HG02642 (cell line): Measurements from ENCODE around the gene BEX4.
A peak's percentile ranks its signal among the peaks of the same experiment; 100 is the strongest.
"Not testable (repeated sequence)": the region's sequence is repeated elsewhere in the genome, so short reads cannot be mapped to it uniquely, and the experiment has no call there.

ENCODE experiments used
- ATAC-seq: cut with Tn5 transposase; IDR thresholded peaks from one replicate; pipeline ENCODE4 v1.9.1; 2021; ENCODE audit warnings: mild to moderate bottlenecking; ENCODE audit not compliant: unreplicated experiment, poor library complexity

BEX4 gene

DNA sequence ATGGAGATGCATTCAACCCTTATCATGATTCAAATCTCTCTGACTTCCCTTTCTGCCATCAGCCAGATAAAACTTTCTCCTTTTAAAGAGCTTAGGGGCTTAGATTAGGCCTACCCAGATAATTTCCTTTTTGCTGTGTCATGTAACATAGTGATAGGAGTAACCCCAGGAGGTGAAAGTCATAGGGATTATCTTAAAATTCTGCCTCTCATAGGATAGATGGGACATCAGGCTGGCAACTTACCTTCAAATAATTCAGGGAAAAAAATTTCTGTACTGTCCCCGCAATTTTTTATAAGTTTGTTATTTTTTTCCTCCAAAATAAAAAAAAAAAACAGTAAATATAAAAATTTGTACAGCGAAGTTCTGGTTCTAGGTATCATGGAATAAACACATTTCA is 20.7 kb downstream of the BEX4 start:
- not testable (repeated sequence) for ATAC-seq

DNA sequence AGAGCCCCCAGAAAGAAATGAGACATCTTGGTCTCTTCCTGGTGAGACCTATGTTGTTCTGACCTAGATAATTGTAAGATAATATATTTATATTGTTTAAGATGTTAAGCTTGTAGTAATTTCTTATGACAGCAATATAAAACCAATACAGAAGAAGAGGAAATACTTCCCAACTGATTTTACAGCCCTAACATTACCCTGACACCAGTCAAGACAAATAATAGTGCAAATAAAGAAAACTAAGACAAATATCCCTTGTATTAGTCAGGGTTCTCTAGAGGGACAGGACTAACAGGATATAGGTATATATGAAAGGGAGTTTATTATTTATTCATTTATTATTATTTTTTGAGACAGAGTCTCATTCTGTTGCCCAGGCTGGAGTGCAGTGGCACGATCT is 21.4 kb downstream of the BEX4 start:
- no peak for ATAC-seq

DNA sequence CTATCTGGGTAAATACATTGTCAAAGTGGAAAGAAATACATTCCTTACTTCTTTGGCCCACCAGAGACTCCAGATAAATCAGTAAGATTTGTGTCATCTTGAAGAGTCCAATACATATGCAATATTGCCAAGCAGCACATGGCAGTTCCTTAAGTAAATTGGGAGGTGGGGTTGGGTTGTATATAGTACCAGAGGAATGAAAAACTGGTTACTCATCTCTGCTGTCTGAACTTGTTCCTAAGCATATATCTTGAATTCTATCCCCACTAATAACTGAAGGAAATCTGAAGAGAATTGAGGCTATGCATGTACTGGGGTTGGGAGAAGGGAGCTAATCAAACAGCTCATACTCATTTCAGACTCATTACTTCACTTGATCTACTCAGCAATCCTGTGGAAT is 25.2 kb downstream of the BEX4 start:
- no peak for ATAC-seq

DNA sequence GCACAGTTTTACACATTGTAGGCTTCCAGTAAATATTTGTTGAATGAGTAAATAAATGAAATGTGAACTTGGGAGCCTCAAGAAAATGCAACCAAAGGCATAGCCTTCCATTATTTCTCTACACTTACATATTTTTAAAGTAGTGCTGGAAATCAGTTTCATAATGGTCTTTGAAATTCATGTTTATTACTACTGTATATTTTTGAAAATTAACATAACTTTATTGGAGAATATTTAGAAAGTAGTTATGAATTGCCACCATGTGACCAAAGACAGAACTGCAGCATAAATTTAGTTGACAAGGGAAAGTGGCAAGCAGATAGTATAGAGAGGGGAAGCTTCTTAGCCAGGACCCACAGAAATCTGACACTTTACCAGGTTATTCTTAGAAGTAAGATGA is 33.6 kb downstream of the BEX4 start:
- ATAC-seq, result peak; percentile 53

DNA sequence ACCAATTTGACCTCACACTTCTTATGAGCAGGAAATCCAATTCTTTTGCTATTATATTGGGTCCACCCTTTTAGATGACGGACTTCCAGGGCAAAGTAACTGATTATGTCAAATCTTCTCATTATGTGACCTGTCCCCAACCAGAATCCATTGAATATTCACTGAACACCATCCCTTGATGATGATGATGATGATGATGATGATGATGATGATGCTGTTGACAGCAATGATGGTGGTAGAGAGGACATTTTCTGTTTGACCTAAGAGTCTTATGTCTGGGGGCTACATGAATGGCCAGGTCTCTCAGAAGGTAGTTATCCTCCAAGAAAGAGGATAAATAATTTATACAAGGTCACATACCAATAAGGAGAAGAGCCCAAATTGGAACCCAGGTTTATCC is 34.9 kb downstream of the BEX4 start:
- ATAC-seq, result no peak

DNA sequence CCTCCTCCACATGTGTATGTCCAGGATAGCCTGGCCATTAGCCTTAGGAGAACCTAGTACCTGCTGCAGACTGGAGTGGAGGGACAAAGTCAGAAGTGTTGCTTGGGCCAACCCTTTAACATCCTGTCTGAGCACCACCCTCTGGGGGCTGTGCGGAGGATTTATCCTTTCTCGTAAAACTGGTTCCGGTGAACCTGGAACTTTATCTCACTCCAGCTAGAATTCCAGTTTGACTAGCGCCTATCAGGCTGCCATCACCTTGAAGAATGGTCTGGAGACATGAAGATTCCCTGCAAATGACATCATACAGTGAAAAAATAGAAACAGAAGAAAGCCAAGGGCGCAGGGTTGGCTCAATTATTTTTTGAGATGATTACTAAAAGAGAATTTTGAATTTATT is 36.1 kb downstream of the BEX4 start:
- ATAC-seq, result no peak

DNA sequence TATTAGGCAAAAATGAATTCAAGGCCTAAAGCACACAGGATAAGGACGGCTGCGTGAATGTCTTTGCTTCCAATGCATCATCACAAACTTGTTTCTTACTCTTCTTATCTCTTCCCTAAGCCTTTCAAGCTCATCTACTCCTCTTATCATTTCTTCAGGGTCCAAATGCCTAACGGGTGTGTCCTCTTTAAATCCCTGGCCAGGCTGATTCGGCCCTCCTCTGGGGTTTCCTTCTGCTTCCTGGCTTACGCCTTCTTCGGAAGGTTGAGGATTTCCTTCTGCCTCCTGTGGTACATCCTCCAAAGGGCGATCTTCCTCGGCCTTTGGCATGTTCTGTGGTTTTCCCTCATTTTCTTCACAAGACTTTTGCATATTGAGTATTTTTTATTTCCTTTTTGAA is 38.7 kb downstream of the BEX4 start:
- ATAC-seq, result no peak

DNA sequence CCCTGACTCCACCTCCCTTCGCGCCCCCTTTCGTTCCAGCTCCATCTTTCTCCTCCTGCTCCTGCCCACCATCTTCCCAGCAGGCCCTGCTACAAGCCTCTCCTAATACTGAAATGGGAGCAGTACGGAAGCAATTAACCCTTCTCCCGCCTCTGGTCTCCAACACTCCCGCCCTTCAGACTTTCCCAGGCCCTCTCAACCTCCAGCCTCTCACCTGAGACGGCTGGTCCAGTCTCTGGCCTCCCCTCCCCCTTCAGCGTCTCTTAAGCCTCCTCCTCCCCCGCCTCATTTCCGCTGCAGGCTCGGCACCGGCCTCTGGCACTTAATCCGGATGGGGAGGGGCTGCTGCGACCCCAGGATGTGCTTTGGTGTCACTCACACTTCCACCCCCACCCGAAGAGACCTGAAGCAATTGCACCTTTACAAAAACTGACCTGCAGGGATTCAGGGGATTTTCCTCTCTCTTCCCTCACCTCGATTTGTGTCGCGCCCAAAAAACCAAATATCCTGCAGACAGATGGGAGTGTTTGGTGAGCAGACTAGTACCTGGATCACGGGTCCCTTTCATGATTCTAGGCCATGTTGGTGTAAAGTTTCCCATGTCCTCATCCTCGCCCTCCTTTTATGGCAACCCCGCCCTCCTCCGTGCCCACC is 39.4 kb downstream of the BEX4 start:
- peak; percentile 65 for ATAC-seq

DNA sequence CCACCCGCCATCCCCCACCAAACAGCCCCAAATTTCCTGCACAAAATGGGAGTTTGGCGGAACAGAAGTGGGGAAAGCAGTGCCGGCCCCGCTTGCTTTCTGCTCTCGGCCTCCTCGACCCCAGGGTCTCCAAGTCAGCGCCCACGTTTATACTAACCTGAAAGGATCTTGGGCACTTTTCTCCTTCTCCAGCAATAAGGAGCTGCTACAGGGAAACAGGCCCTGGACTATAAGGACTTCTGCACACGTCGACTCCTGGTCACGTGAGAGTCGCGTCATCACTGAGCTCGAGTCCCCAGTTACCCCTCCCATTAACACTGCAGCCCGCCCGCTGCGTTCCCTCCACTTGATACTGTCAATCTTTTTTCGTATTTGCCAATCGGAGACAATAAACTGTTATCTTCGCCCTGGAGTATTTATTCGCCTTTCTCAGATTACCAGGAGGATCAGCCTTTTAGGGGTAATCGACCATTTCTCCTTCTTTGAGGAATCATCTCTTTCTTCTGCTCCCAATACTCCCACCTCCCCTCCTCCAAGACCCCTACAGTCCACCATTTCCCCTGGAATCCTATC is 40.1 kb downstream of the BEX4 start, which contains the start of gene TCEAL8:
TCEAL8 (minus strand) TSS at position 235 of the 573 bp plus-strand sequence. CDS start 1,176 bp downstream, outside the sequence.
- ATAC-seq, result peak; percentile 98

DNA sequence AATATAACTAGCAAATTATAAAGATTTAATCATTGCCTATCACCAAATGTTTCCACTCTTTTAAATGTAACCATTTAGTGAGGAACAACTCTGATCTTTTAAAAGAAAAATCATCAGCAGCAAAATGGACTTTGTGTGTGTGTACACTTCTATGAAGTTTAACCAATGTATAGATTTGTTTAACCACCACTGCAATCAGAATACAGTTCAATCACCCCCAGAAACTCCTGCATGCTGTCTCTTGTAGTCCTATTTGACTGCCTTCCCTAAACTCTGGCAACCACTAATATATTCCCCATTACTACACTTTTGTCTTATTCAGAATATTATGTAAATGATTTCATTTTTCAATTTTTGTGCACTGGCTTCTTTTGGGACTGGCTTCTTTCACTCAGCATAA is 41.7 kb downstream of the BEX4 start:
- ATAC-seq, result no peak

DNA sequence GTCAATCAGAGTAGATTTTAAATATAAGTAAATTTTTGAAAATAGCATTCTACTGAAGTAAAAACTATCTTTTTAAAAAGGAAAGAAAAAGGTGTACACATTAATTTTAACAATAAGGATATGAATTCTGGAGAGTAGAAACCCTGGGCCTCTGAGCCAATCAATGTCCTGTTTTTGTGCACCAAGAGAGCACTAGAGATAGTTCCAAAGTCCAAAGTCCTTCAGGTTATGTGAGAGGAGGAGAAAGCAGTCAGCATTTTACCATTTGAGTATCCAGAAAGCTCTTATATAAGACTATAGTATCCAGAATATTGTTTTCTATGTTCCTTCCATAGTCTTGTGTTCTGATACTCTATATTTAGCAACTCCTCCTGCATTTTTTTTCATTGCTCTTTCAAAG is 43.4 kb downstream of the BEX4 start:
- no peak for ATAC-seq
